ENCODE results near the gene MFAP3L.

The MFAP3L gene

DNA sequence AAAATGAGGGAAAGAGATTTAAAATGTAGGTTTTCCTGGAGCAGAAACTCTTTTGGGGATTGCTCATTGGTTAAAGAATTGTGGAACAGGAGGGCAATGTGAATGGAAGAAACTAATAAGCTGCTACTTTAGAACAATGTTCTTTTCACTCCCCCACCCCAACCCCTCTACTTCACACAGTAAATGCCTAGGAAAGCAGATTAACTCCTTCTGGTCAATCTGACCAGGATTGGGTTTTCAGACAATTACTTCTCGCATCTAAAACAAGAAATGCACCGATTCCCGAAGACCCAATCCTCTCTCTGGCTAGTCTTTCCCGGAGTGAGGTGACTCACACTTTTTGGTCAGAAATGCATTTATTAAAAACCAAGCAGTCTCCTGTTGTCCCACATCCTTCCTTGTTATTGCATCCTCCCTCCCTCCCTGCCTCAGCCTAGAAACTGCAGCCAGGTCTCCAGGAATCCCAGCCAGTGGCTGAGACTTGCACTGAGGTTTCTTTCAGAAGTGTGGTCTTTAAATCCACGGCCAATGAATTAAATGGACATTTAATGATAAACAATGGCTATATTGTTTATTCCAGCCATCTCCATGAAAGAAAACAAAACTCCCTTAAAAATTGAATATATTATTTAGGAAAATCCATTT lies 21.4 kb downstream of the MFAP3L start:
- Histone ChIP-seq H3K27ac (ENCODE audit: low read length) (no peak overlapping the region), H3K4me1 (ENCODE audit: low read length) (peaks cover 9% of the 10 kb centered on the region; the same call in 1 of the 2 replicates), H2AFZ (ENCODE audit: low read depth, low read length) (no peak overlapping the region), H3K4me3 (ENCODE audit: low read length) (no peak overlapping the region), H3K36me3 (replicated peaks; ENCODE audit: low read depth, low read length) (no peaks in the 10 kb centered on the region), H3K9ac (ENCODE audit: low read length) (no peak overlapping the region), H3K79me2 (ENCODE audit: low read length) (no peaks in the 10 kb centered on the region), H3K4me2 (ENCODE audit: low read length) (no peak overlapping the region), H3K9me3 (ENCODE audit: insufficient read depth, low read length) (no peaks in the 10 kb centered on the region), H3K27me3 (ENCODE audit: low read depth, low read length) (no peaks in the 10 kb centered on the region), H4K20me1 (ENCODE audit: insufficient read depth, low read length) (no peaks in the 10 kb centered on the region)
- TF ChIP-seq, protein P1, sequence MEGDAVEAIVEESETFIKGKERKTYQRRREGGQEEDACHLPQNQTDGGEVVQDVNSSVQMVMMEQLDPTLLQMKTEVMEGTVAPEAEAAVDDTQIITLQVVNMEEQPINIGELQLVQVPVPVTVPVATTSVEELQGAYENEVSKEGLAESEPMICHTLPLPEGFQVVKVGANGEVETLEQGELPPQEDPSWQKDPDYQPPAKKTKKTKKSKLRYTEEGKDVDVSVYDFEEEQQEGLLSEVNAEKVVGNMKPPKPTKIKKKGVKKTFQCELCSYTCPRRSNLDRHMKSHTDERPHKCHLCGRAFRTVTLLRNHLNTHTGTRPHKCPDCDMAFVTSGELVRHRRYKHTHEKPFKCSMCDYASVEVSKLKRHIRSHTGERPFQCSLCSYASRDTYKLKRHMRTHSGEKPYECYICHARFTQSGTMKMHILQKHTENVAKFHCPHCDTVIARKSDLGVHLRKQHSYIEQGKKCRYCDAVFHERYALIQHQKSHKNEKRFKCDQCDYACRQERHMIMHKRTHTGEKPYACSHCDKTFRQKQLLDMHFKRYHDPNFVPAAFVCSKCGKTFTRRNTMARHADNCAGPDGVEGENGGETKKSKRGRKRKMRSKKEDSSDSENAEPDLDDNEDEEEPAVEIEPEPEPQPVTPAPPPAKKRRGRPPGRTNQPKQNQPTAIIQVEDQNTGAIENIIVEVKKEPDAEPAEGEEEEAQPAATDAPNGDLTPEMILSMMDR (IDR thresholded peaks at IDR 0.05; ENCODE audit: low read depth, low read length): no peak
- TF ChIP-seq EZH2phosphoT487 (IDR thresholded peaks at IDR 0.05; ENCODE audit: low read depth): no peak

DNA sequence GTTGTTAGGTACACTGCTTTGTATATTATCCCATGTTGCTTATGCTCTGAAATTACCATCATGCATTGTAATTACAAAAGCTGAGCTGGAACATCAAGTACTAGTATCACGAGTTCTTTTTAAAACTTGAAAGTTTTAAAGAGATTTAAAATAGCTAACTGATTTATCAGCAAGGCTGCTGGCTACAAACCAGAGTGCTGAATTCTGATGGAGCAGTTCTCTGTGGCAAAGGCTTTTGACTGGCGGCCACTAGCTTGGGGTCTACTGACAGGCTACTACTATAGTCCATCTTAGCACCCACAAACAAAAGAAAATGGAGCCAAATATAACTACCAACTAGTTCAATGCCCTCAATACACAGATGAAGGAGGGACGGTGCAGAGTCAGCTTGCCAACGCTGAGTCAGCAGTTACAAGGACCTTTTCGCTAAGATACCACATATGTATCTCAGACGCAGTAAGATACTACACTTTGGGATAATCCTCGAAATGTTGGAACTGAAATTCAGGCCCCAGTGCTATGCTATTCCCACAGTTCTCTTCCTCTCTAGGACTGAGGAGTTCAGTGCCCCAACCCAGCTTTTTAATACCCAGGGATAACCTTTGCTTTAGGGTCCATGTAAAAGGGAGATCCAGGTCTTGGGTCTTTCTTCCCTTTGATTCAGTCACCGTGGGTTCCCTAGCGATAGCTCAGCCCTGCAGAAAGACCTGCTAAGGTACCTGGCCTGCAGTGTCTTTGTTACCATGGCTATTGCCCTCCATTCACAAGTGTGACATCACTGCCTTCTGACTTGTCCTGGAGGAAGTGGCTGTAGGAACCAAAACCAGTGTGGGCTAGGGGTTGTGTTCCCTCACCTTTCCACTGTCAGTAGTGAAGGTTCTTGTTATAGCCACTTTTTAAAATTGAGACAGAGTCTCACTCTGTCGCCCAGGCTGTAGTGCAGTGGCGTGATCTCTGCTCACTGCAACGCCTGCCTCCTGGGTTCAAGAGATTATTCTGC lies 22.8 kb downstream of the MFAP3L start:
- Histone ChIP-seq H3K27me3 (ENCODE audit: low read depth, low read length) (0 out of 2 replicates have a peak, but pooled peaks cover 10% of the 10 kb centered on the region), H3K27ac (ENCODE audit: low read length) (no peak overlapping the region), H3K36me3 (replicated peaks; ENCODE audit: low read depth, low read length) (no peaks in the 10 kb centered on the region), H4K20me1 (ENCODE audit: insufficient read depth, low read length) (no peaks in the 10 kb centered on the region), H3K4me2 (ENCODE audit: low read length) (no peak overlapping the region), H2AFZ (ENCODE audit: low read depth, low read length) (no peak overlapping the region), H3K9ac (ENCODE audit: low read length) (no peak overlapping the region), H3K4me1 (ENCODE audit: low read length) (peaks cover 8% of the 10 kb centered on the region; the same call in 1 of the 2 replicates), H3K4me3 (ENCODE audit: low read length) (no peak overlapping the region), H3K9me3 (ENCODE audit: insufficient read depth, low read length) (no peaks in the 10 kb centered on the region), H3K79me2 (ENCODE audit: low read length) (no peaks in the 10 kb centered on the region)
- TF ChIP-seq, protein P1 (IDR thresholded peaks at IDR 0.05; ENCODE audit: low read depth, low read length): no peak
- no peak for TF ChIP-seq EZH2phosphoT487 (IDR thresholded peaks at IDR 0.05; ENCODE audit: low read depth)

DNA sequence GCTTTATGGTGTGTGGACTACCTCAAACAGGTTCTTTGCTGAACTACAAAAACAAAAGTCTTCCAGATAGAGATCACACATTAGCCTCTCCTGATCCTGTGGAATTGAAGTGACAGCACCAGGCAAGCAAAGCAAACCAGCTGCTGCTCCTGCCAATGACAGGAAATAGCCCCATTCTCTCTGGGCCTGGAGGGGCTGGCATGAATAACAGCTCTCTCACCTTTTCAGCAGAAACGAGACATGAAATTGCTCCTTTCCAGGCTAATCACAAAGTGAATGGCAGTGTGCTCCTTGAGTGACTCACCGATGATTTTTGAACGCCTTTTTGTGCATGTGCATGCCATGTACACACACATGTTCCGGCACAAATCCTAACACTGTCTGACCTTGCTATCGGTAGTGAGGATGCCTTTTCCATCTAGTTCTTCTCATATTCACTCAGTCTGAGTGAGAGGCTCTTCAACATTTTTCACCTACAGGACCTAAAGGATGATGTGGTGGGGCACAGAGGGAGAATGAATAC lies 24.4 kb downstream of the MFAP3L start:
- Histone ChIP-seq H3K27ac (ENCODE audit: low read length) (no peak overlapping the region), H3K4me2 (ENCODE audit: low read length) (no peak overlapping the region), H3K4me1 (ENCODE audit: low read length) (no peaks in the 10 kb centered on the region), H3K79me2 (ENCODE audit: low read length) (no peaks in the 10 kb centered on the region), H3K36me3 (replicated peaks; ENCODE audit: low read depth, low read length) (no peaks in the 10 kb centered on the region), H3K4me3 (ENCODE audit: low read length) (no peak overlapping the region), H3K9me3 (ENCODE audit: insufficient read depth, low read length) (no peaks in the 10 kb centered on the region), H4K20me1 (ENCODE audit: insufficient read depth, low read length) (no peaks in the 10 kb centered on the region), H2AFZ (ENCODE audit: low read depth, low read length) (no peak overlapping the region), H3K27me3 (ENCODE audit: low read depth, low read length) (0 out of 2 replicates have a peak, but pooled peaks cover 10% of the 10 kb centered on the region), H3K9ac (ENCODE audit: low read length) (no peak overlapping the region)
- TF ChIP-seq, protein P1 (IDR thresholded peaks at IDR 0.05; ENCODE audit: low read depth, low read length): no peak
- TF ChIP-seq EZH2phosphoT487 (IDR thresholded peaks at IDR 0.05; ENCODE audit: low read depth): no peak
